ENCODE measurements around the gene TMEM117. TPM values are rescaled to one million over a fixed set of nuclear protein-coding genes. Genes with fewer than 3 reads are reported as not detected.
"Not testable (repeated sequence)": the region's sequence is repeated elsewhere in the genome, so short reads cannot be mapped to it uniquely, and the experiment has no call there.

Gene TMEM117
- total and polyA plus RNA-seq, 10 of the 15 experiments (the other 5 are each of a cell fraction or from before 2014, with no cell fraction given), result 3.1 to 8.2 (median 6.1) TPM

GRCh38 chr12:44038411-44038810, 202.5 kb downstream of the TMEM117 start:
- in situ Hi-C loops (cut with MboI), result no loop called here
- DNase-seq (ENCODE audit: low read depth, low spot score) (no peak), FAIRE-seq (no peak), ATAC-seq (no peak)
- Histone ChIP-seq H3K27me3 (replicated peaks in 1 of 2; ENCODE audit: control insufficient read depth in 2 of 2, insufficient read depth in 2 of 2, low read length in 1 of 2) (no peaks in the 10 kb centered on the region), H3K4me1 (ENCODE audit: control insufficient read depth, insufficient read depth, low read length) (no peaks in the 10 kb centered on the region), H3K4me3 (no peak overlapping the region), H3K79me2 (ENCODE audit: control insufficient read depth, insufficient read depth, low read length) (no peaks in the 10 kb centered on the region), H3K9me3 (replicated peaks; ENCODE audit: control insufficient read depth, insufficient read depth, low read length) (no peaks in the 10 kb centered on the region), H3K27ac (ENCODE audit: control insufficient read depth, insufficient read depth) (no peak overlapping the region), H3K9ac (ENCODE audit: control insufficient read depth, insufficient read depth, low read length) (no peak overlapping the region), H3K36me3 (ENCODE audit: control insufficient read depth in 2 of 2, insufficient read depth in 2 of 2, low read length in 1 of 2) (no peaks in the 10 kb centered on the region), H2AFZ (ENCODE audit: control insufficient read depth, low read depth, low read length) (no peak overlapping the region), H3K4me2 (ENCODE audit: control insufficient read depth, insufficient read depth) (no peak overlapping the region), H4K20me1 (ENCODE audit: control insufficient read depth, insufficient read depth) (no peaks in the 10 kb centered on the region)
- WGBS (ENCODE audit: insufficient coverage, insufficient replicate concordance, low lambda C conversion rate, missing lambda C conversion rate), result 71% methylated on average over 5 of the region's 5 CpGs
- ChIA-PET POLR2A (no interaction called here), RAD21 (ENCODE audit: unreplicated experiment) (no interaction called here), SMC1A (ENCODE audit: uncharacterized antibody, unreplicated experiment) (interaction anchor here (1.0 kb wide), 1 partner anchor 10 kb away, joined by 3 read pairs; no protein-coding TSS in a partner anchor), CTCF (interaction anchor here (1.0 to 1.1 kb wide), 2 partner anchors 23 to 892 kb away, joined by 3 read pairs; no protein-coding TSS in a partner anchor)
- no TSS peak for BruUV-seq (replicated peaks)
- intact Hi-C loops (cut with micrococcal nuclease; ENCODE audit: unreplicated experiment), result no loop called here
- TF ChIP-seq TBL1XR1 (IDR thresholded peaks at IDR 0.05; ENCODE audit: low read depth, low read length) (no peak), BHLHE40 (IDR thresholded peaks at IDR 0.05; ENCODE audit: borderline replicate concordance in 1 of 2, low read depth in 2 of 2, low read length in 1 of 2) (no peak), NKRF (conservative IDR thresholded peaks at IDR 0.05) (no peak), SREBF1 (IDR thresholded peaks at IDR 0.05; ENCODE audit: low read length) (no peak), ATF7 (IDR thresholded peaks at IDR 0.05; ENCODE audit: low read depth) (no peak), SKIL (IDR thresholded peaks at IDR 0.05; ENCODE audit: low read depth, poor library complexity, severe bottlenecking) (no peak), DPF2 (IDR thresholded peaks at IDR 0.05) (no peak), HCFC1 (IDR thresholded peaks at IDR 0.05; ENCODE audit: low read length) (no peak), JUNB (IDR thresholded peaks at IDR 0.05) (no peak), NR2F1 (conservative IDR thresholded peaks at IDR 0.05) (no peak), HDAC2 (IDR thresholded peaks at IDR 0.05) (no peak), BRCA1 (IDR thresholded peaks at IDR 0.05; ENCODE audit: low read depth, low read length) (no peak), ATF2 (IDR thresholded peaks at IDR 0.05; ENCODE audit: low read length) (no peak)

GRCh38 chr12:44044491-44044890, 208.6 kb downstream of the TMEM117 start:
- intact Hi-C loops (cut with micrococcal nuclease; ENCODE audit: unreplicated experiment); H2AFZ ChIP-seq (ENCODE audit: control insufficient read depth, low read depth, low read length); H4K20me1 ChIP-seq (ENCODE audit: control insufficient read depth, insufficient read depth); FAIRE-seq; H3K9ac ChIP-seq (ENCODE audit: control insufficient read depth, insufficient read depth, low read length); H3K27me3 ChIP-seq (replicated peaks in 1 of 2; ENCODE audit: control insufficient read depth in 2 of 2, insufficient read depth in 2 of 2, low read length in 1 of 2); SMC1A ChIA-PET (ENCODE audit: uncharacterized antibody, unreplicated experiment); DNase-seq (ENCODE audit: low read depth, low spot score); ATAC-seq; H3K4me2 ChIP-seq (ENCODE audit: control insufficient read depth, insufficient read depth); H3K36me3 ChIP-seq (ENCODE audit: control insufficient read depth in 2 of 2, insufficient read depth in 2 of 2, low read length in 1 of 2); RAD21 ChIA-PET (ENCODE audit: unreplicated experiment); H3K4me1 ChIP-seq (ENCODE audit: control insufficient read depth, insufficient read depth, low read length); H3K79me2 ChIP-seq (ENCODE audit: control insufficient read depth, insufficient read depth, low read length); POLR2A ChIA-PET; CTCF ChIA-PET; in situ Hi-C loops (cut with MboI); H3K4me3 ChIP-seq; H3K9me3 ChIP-seq (replicated peaks; ENCODE audit: control insufficient read depth, insufficient read depth, low read length); H3K27ac ChIP-seq (ENCODE audit: control insufficient read depth, insufficient read depth); BruUV-seq (replicated peaks): not testable (repeated sequence)
- 25% methylated on average over 2 of the region's 2 CpGs for WGBS (ENCODE audit: insufficient coverage, insufficient replicate concordance, low lambda C conversion rate, missing lambda C conversion rate)
